SK-N-SH treated with all-trans-retinoic acid at 6 μM for 48 hours (cell line): Measurements from ENCODE around the gene KLHL6.

ENCODE experiments used
- BACH2 ChIP-seq: fragments of 250-450 bp; sonication (Bioruptor Pico); IDR thresholded peaks from 2 replicates; pipeline ENCODE4 v1.9.0; 2021; ENCODE audit warnings: mild to moderate bottlenecking, borderline replicate concordance
- ESRRG ChIP-seq: fragments of 250-450 bp; sonication (Bioruptor Pico); IDR thresholded peaks from 2 replicates; pipeline ENCODE4 v1.6.1; 2021; ENCODE audit warnings: mild to moderate bottlenecking
- GLIS3 ChIP-seq: fragments of 250-450 bp; sonication (Bioruptor Pico); IDR thresholded peaks from 2 replicates; pipeline ENCODE4 v1.5.0; 2020; ENCODE audit warnings: mild to moderate bottlenecking, moderate library complexity
- ISL1 ChIP-seq: fragments of 250-450 bp; sonication (Bioruptor Pico); IDR thresholded peaks from 2 replicates; pipeline ENCODE4 v2.1.2; 2022; ENCODE audit warnings: mild to moderate bottlenecking, moderate library complexity
- OSR1 ChIP-seq: fragments of 250-450 bp; sonication (Bioruptor Pico); IDR thresholded peaks from 2 replicates; pipeline ENCODE4 v1.8.0; 2022; ENCODE audit warnings: moderate library complexity, mild to moderate bottlenecking, inconsistent platforms
- RARB ChIP-seq: fragments of 250-450 bp; sonication (Bioruptor Pico); IDR thresholded peaks from 2 replicates; pipeline ENCODE4 v1.8.0; 2021; ENCODE audit warnings: mild to moderate bottlenecking, moderate library complexity
- ZFP3 ChIP-seq: fragments of 250-450 bp; sonication (Bioruptor Pico); IDR thresholded peaks from 2 replicates; pipeline ENCODE4 v1.5.0; 2020; ENCODE audit warnings: mild to moderate bottlenecking, moderate library complexity
- ZFP30 ChIP-seq: fragments of 450-650 bp; formaldehyde crosslinking; IDR thresholded peaks from 2 replicates; pipeline ENCODE4 v1.5.0; 2022; ENCODE audit warnings: mild to moderate bottlenecking, moderate library complexity
- ZNF565 ChIP-seq: fragments of 450-650 bp; formaldehyde crosslinking; conservative IDR thresholded peaks from 2 replicates; pipeline ENCODE4 v1.5.0; 2020; ENCODE audit warnings: low read depth, mild to moderate bottlenecking, moderate library complexity
- ZNF70 ChIP-seq: fragments of 450-650 bp; formaldehyde crosslinking; IDR thresholded peaks from 2 replicates; pipeline ENCODE4 v1.5.0; 2020; ENCODE audit warnings: mild to moderate bottlenecking, moderate library complexity
- ZNF8 ChIP-seq: fragments of 450-650 bp; formaldehyde crosslinking; IDR thresholded peaks from 2 replicates; pipeline ENCODE4 v1.5.0; 2020; ENCODE audit warnings: mild to moderate bottlenecking, moderate library complexity
- TF ChIP-seq, protein P1 (sequence below): fragments of 250-450 bp; sonication (Bioruptor Pico); IDR thresholded peaks from 2 replicates; pipeline ENCODE4 v1.5.1; 2020; ENCODE audit warnings: low read depth, mild to moderate bottlenecking, moderate library complexity
- TF ChIP-seq, protein P2 (sequence below): fragments of 250-450 bp; sonication (Bioruptor Pico); IDR thresholded peaks from 2 replicates; pipeline ENCODE4 v1.5.1; 2021; ENCODE audit warnings: mild to moderate bottlenecking, moderate library complexity

DNA sequence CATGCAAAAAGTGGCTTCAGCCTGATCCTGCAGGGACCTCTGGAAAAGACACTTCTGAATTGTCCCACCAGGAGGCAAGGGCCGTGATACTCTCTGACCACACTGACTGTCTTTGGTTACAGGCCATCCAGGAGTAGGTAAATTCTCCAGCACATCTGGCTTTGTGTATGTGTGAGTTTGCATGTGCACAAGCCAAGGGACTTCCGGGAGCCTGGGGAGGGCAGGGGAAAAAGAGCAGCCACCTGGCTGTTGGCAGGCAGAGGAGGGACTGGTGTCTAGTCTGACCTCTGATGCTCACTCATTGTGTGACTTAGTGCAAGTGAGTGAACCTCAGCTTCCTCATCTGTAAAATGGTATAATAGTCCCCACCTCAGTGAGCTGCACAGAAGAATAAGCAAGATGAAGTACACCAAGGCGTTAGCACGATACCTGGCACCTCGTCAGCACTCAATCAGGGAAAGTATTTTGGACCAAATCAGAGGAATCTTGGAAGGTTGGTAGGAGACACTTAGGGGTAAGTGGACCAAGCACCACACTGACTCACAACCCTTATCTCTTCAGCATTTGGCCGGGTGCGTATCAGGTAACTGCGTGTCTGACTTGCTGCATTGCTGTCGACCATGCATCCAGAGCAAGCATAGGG is 19.1 kb downstream of the KLHL6 start:
- no peak for TF ChIP-seq BACH2 (CRISPR knock-in tag)
- TF ChIP-seq, protein P1, sequence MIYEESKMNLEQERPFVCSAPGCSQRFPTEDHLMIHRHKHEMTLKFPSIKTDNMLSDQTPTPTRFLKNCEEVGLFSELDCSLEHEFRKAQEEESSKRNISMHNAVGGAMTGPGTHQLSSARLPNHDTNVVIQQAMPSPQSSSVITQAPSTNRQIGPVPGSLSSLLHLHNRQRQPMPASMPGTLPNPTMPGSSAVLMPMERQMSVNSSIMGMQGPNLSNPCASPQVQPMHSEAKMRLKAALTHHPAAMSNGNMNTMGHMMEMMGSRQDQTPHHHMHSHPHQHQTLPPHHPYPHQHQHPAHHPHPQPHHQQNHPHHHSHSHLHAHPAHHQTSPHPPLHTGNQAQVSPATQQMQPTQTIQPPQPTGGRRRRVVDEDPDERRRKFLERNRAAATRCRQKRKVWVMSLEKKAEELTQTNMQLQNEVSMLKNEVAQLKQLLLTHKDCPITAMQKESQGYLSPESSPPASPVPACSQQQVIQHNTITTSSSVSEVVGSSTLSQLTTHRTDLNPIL (CRISPR knock-in tag) = no peak
- no peak for TF ChIP-seq OSR1 (CRISPR knock-in tag)
- TF ChIP-seq, protein P2, sequence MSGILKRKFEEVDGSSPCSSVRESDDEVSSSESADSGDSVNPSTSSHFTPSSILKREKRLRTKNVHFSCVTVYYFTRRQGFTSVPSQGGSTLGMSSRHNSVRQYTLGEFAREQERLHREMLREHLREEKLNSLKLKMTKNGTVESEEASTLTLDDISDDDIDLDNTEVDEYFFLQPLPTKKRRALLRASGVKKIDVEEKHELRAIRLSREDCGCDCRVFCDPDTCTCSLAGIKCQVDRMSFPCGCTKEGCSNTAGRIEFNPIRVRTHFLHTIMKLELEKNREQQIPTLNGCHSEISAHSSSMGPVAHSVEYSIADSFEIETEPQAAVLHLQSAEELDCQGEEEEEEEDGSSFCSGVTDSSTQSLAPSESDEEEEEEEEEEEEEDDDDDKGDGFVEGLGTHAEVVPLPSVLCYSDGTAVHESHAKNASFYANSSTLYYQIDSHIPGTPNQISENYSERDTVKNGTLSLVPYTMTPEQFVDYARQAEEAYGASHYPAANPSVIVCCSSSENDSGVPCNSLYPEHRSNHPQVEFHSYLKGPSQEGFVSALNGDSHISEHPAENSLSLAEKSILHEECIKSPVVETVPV (CRISPR knock-in tag) = no peak
- TF ChIP-seq ISL1 (CRISPR knock-in tag) = no peak
- no peak for TF ChIP-seq ZFP30
- TF ChIP-seq ZFP3 (CRISPR knock-in tag) = no peak
- TF ChIP-seq ZNF565 (CRISPR knock-in tag) = no peak
- TF ChIP-seq ZNF8 (CRISPR knock-in tag) = no peak
- no peak for TF ChIP-seq RARB (CRISPR knock-in tag)
- no peak for TF ChIP-seq ZNF70 (CRISPR knock-in tag)
- no peak for TF ChIP-seq ESRRG (CRISPR knock-in tag)
- no peak for TF ChIP-seq GLIS3 (CRISPR knock-in tag)
